ENCODE data around the gene LHX5. TPM values are rescaled to one million over a fixed set of nuclear protein-coding genes. Genes with fewer than 3 reads are reported as not detected.
A peak's percentile ranks its signal among the peaks of the same experiment; 100 is the strongest.

The LHX5 gene
- total RNA-seq, 3 donors from 2014 or later: not detected

- intact Hi-C loops (cut with DNase I, micrococcal nuclease): no loop called here
- no peak for ATAC-seq
- Histone ChIP-seq H3K36me3 (ENCODE audit: low read depth) (no peaks in the 10 kb centered on the region), H3K4me1 (ENCODE audit: low read depth) (peaks cover 21% of the 10 kb centered on the region), H3K9me3 (no peaks in the 10 kb centered on the region), H3K4me3 (no peak overlapping the region)
- no peak for TF ChIP-seq CTCF (IDR thresholded peaks at IDR 0.05)
- no peak for DNase-seq
Observed at GRCh38 chr12:113464852-113465719, 6.6 kb downstream of the LHX5 start.

DNA sequence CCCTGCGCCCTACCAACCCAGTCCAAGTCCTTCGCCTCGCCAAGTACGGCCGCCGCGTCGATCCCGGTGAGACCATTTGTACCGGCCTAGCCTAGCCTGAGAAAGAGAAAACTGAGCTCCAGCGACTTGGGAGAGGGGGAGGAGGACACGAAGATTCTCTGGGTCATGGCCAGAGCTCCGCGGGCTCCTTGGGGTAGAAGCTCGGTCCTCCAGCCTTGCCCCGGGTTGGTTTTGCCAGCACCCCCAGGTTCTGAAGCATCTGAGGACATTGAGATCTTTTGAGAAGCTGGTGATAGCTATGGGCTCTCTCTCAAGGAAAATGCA, 7.3 kb downstream of the LHX5 start:
- DNase-seq (no peak), ATAC-seq (no peak)
- intact Hi-C loops (cut with DNase I, micrococcal nuclease): no loop called here
- TF ChIP-seq CTCF (IDR thresholded peaks at IDR 0.05): no peak
- Histone ChIP-seq H3K36me3 (ENCODE audit: low read depth) (no peaks in the 10 kb centered on the region), H3K9me3 (no peaks in the 10 kb centered on the region), H3K4me1 (ENCODE audit: low read depth) (peaks cover 21% of the 10 kb centered on the region), H3K4me3 (no peak overlapping the region)

DNA sequence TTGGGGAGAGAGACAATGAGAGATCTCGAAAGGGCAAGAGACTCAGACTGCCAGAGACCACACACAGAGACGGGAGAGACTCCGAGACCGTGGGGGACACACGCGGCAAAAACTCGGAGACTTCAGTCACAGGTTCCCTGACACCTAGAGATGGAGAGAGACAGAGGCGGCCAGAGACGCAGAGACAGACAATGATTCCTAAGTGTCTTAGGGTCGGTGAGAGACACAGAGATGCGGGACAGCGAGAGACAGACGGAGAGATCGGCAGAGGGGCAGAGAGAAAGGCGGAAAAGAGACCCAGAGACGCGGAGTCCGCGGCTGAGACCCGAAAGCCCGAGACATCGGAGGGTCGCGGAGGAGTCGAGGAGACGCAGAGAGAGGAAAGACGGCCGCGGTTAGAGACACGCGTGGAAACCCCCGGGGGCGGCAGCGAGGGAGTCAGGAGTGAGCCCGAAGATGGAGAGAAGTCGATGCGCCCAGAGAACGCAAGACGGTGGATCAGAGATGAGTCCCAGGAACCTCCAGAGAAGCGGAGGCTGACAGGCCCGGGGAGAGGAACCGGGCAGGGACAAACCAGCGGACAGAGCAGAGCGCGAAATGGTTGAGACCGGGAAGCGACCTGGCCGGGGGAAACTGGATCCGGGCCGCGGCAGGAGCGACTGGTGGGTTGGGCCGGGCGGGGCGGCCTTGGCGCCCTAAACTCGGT, 7.8 kb downstream of the LHX5 start:
- no peaks in the 10 kb centered on the region for H3K9me3 ChIP-seq
- ATAC-seq (no peak), DNase-seq (no peak)
- intact Hi-C loops (cut with DNase I, micrococcal nuclease): no loop called here
- TF ChIP-seq CTCF (IDR thresholded peaks at IDR 0.05): no peak
- no peaks in the 10 kb centered on the region for H3K36me3 ChIP-seq (ENCODE audit: low read depth)
- no peak overlapping the region for H3K4me3 ChIP-seq
- peaks cover 21% of the 10 kb centered on the region for H3K4me1 ChIP-seq (ENCODE audit: low read depth)

GRCh38 chr12:113462998-113463745, 8.5 kb downstream of the LHX5 start:
- no peaks in the 10 kb centered on the region for H3K9me3 ChIP-seq
- H3K4me3 ChIP-seq: no peak overlapping the region
- intact Hi-C loops (cut with DNase I, micrococcal nuclease): no loop called here
- ATAC-seq (no peak), DNase-seq (no peak)
- peaks cover 21% of the 10 kb centered on the region for H3K4me1 ChIP-seq (ENCODE audit: low read depth)
- TF ChIP-seq CTCF (IDR thresholded peaks at IDR 0.05): no peak
- H3K36me3 ChIP-seq (ENCODE audit: low read depth): no peaks in the 10 kb centered on the region

DNA sequence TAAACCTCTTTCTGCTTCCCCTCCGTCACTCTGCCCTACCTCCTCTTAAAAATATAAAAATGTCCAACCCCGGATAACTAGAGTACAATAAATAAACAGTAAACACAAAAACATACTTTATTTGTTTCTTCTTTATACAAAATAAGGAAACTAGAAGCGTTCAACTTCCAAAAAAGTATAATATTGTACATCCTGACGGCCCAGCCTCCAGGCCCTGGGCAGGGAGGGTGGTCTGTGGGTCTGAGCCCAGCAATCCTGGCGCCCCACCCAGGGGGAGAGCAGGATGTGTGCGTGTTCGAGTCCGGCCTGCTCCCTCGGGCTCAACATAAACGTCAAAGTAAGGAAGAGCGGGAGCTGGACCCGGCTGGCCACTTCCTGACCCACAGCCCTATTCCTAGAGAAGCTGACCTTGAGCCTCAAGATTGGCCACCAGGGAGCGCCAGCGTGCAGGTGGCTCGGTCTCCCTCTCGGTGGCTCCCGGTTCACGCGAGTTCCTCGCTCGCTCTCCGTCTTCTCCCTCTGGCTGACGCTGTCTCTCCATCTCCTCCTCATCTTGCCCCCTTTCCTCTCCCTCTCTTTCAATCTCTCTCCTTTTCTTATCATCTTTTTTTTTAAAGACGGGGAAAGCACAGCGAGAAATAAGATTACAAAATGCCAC, 9.4 kb downstream of the LHX5 start:
- Histone ChIP-seq H3K4me1 (ENCODE audit: low read depth) (peaks cover 19% of the 10 kb centered on the region), H3K36me3 (ENCODE audit: low read depth) (no peaks in the 10 kb centered on the region), H3K4me3 (no peak overlapping the region), H3K9me3 (no peaks in the 10 kb centered on the region)
- peak; percentile 89 for ATAC-seq
- DNase-seq: peak; percentile 71 to 88 (median 85)
- peak; percentile 64 for TF ChIP-seq CTCF (IDR thresholded peaks at IDR 0.05)
- intact Hi-C loops (cut with DNase I, micrococcal nuclease): no loop called here
